Thoracic aorta (tissue), 2 donors: Measurements from ENCODE around the gene SFMBT2. TPM values are rescaled to one million over a fixed set of nuclear protein-coding genes. Genes with fewer than 3 reads are reported as not detected.

Source experiments
- ATAC-seq: fragments of 150-250 bp; one replicate; pipeline ENCODE4 v1.8.0; 2017; ENCODE audit warnings: low read depth; ENCODE audit not compliant: insufficient number of reproducible peaks, low FRiP score
- DNase-seq: peaks from one replicate; pipeline ENCODE4 v3.0.0-alpha.2; 2020; ENCODE audit warnings: low spot score
- H3K27ac ChIP-seq, 2 donors: fragments of 200-600 bp; sonication (generic); 1 replicate in 1 of 2; 2 replicates in 1 of 2; pipeline ENCODE4 v1.5.1; 2016; ENCODE audit warnings: mild to moderate bottlenecking in 2 of 2, moderate library complexity in 2 of 2
- H3K27me3 ChIP-seq: fragments of 200-600 bp; sonication (generic); replicated peaks from 2 replicates; pipeline ENCODE4 v1.6.0; 2016; ENCODE audit warnings: mild to moderate bottlenecking; ENCODE audit not compliant: insufficient read depth
- H3K36me3 ChIP-seq: fragments of 200-600 bp; sonication (generic); one replicate; pipeline ENCODE4 v1.5.1; 2016
- H3K4me1 ChIP-seq, 2 donors: fragments of 200-600 bp; sonication (generic); 1 replicate in 1 of 2; 2 replicates in 1 of 2; pipeline versions ENCODE4 v1.5.1 to v1.6.0; 2016; ENCODE audit warnings: low read depth in 2 of 2, mild to moderate bottlenecking in 1 of 2; ENCODE audit not compliant: control insufficient read depth in 1 of 2
- H3K4me3 ChIP-seq: fragments of 200-600 bp; sonication (generic); 2 replicates; pipeline ENCODE4 v1.5.1; 2016; ENCODE audit warnings: mild to moderate bottlenecking
- H3K9me3 ChIP-seq: fragments of 200-600 bp; sonication (generic); 2 replicates; pipeline ENCODE4 v1.5.1; 2016
- total RNA-seq, 2 donors: library from RNA; depleted of rRNA; stranded (reverse); fragments of >200 nt; gene quantifications; one replicate each; pipeline versions ENCODE4 v1.1.0 to v1.2.3, GENCODE V29; 2016
- TF ChIP-seq, protein P1 (sequence below): fragments of 200-600 bp; sonication (generic); IDR thresholded peaks from one replicate; pipeline ENCODE4 v1.5.1; 2019; ENCODE audit warnings: antibody characterized with exemption

The SFMBT2 gene
- total RNA-seq, 2 donors from 2014 or later = 8.5 to 9.0 TPM

DNA sequence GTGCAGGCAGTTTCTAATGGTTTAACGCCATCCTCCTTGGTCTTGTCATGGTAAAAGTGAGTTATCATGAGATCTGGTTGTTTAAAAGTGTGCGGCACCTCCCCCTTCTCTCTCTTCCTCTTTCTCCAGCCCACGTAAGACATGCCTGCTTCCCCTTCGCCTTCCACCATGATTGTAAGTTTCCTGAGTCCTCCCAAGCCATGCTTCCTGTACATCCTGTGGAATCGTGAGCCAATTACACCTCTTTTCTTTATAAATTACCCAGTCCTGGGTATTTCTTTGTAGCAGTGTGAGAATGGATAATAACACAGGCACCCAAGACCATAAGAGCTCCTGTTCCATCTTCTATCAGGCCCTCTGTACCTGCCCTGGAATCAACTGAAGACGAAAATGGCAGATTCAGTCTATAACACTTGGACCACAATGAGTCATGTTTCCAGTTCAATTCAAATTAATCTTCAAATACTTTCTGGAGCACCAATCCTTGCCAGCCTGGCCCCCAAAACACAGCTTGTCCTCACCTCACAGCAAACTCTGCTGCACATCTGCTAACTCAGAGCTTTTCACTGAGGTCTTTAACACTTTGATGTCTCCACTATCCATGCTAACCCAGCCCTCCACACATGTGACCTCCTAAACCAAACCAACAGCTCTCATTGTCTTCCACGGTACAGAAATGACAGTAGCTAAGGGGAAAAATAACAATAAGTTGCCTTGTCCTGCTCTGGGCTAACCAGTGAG is 73.2 kb downstream of the SFMBT2 start:
- no peaks in the 10 kb centered on the region for H3K9me3 ChIP-seq
- no peak for ATAC-seq
- H3K27me3 ChIP-seq = no peaks in the 10 kb centered on the region
- no peaks in the 10 kb centered on the region for H3K4me1 ChIP-seq
- TF ChIP-seq, protein P1, sequence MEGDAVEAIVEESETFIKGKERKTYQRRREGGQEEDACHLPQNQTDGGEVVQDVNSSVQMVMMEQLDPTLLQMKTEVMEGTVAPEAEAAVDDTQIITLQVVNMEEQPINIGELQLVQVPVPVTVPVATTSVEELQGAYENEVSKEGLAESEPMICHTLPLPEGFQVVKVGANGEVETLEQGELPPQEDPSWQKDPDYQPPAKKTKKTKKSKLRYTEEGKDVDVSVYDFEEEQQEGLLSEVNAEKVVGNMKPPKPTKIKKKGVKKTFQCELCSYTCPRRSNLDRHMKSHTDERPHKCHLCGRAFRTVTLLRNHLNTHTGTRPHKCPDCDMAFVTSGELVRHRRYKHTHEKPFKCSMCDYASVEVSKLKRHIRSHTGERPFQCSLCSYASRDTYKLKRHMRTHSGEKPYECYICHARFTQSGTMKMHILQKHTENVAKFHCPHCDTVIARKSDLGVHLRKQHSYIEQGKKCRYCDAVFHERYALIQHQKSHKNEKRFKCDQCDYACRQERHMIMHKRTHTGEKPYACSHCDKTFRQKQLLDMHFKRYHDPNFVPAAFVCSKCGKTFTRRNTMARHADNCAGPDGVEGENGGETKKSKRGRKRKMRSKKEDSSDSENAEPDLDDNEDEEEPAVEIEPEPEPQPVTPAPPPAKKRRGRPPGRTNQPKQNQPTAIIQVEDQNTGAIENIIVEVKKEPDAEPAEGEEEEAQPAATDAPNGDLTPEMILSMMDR = no peak
- H3K27ac ChIP-seq = no peak overlapping the region
- H3K4me3 ChIP-seq = no peak overlapping the region
- H3K36me3 ChIP-seq = no peaks in the 10 kb centered on the region
- no peak for DNase-seq

- TF ChIP-seq, protein P1 = no peak
- Histone ChIP-seq H3K4me1 (no peaks in the 10 kb centered on the region), H3K27me3 (no peaks in the 10 kb centered on the region), H3K4me3 (no peak overlapping the region), H3K36me3 (no peaks in the 10 kb centered on the region), H3K9me3 (no peaks in the 10 kb centered on the region), H3K27ac (no peak overlapping the region)
- DNase-seq (no peak), ATAC-seq (no peak)
Observed at GRCh38 chr10:7335977-7336376, 74.9 kb downstream of the SFMBT2 start.

DNA sequence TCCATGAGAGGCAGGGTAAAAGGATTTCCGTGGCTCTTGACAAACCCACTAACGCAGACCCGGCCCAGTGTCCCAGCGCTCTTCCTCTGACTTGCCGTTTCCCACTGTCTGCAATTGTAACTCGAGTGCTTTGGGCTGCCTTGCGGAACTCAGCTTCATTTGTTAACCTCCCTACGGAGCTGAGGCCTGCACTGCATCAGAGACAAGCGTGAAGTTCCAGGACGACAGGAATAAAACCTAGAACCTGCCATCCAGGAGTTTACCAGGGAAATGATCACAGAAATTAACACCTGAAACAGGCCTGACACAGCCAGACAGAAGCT is 76.2 kb downstream of the SFMBT2 start:
- no peak overlapping the region for H3K27ac ChIP-seq
- no peak for DNase-seq
- no peaks in the 10 kb centered on the region for H3K4me1 ChIP-seq
- TF ChIP-seq, protein P1 = no peak
- no peaks in the 10 kb centered on the region for H3K9me3 ChIP-seq
- ATAC-seq = no peak
- H3K4me3 ChIP-seq = no peak overlapping the region
- H3K27me3 ChIP-seq = no peaks in the 10 kb centered on the region
- no peaks in the 10 kb centered on the region for H3K36me3 ChIP-seq

GRCh38 chr10:7333961-7334641 is 76.7 kb downstream of the SFMBT2 start:
- Histone ChIP-seq H3K4me1 (no peaks in the 10 kb centered on the region), H3K9me3 (no peaks in the 10 kb centered on the region), H3K27ac (no peak overlapping the region), H3K27me3 (no peaks in the 10 kb centered on the region), H3K4me3 (no peak overlapping the region), H3K36me3 (no peaks in the 10 kb centered on the region)
- DNase-seq = no peak
- ATAC-seq = no peak
- TF ChIP-seq, protein P1 = no peak

- Histone ChIP-seq H3K27me3 (no peaks in the 10 kb centered on the region), H3K4me1 (no peaks in the 10 kb centered on the region), H3K36me3 (no peaks in the 10 kb centered on the region), H3K27ac (no peak overlapping the region), H3K9me3 (peaks cover 3% of the 10 kb centered on the region), H3K4me3 (no peak overlapping the region)
- TF ChIP-seq, protein P1 = no peak
- no peak for DNase-seq
- ATAC-seq = no peak
Observed at GRCh38 chr10:7329219-7329618, 81.6 kb downstream of the SFMBT2 start.
